H9 (cell line): ENCODE results near the gene SCN2B. TPM values are rescaled to one million over a fixed set of nuclear protein-coding genes. Genes with fewer than 3 reads are reported as not detected.

ENCODE experiments used
- DNase-seq: peaks from one replicate; pipeline ENCODE4 v3.0.0-alpha.2; 2017
- H2AFZ ChIP-seq: one replicate; pipeline ENCODE4 v1.6.1; 2013; ENCODE audit warnings: mild to moderate bottlenecking, low read length, control low read depth, moderate library complexity
- H2AK5ac ChIP-seq: 2 replicates; pipeline ENCODE4 v1.6.1; 2013; ENCODE audit warnings: low read length, control low read depth, mixed read lengths; ENCODE audit not compliant: insufficient read length
- H2BK120ac ChIP-seq: one replicate; pipeline ENCODE4 v1.6.1; 2013; ENCODE audit warnings: low read depth, mild to moderate bottlenecking, low read length, control low read depth, inconsistent platforms; ENCODE audit not compliant: poor library complexity, severe bottlenecking
- H2BK12ac ChIP-seq: 2 replicates; pipeline ENCODE4 v1.6.1; 2013; ENCODE audit warnings: low read length, control low read depth, mixed read lengths, low read depth; ENCODE audit not compliant: insufficient read length
- H2BK15ac ChIP-seq: 2 replicates; pipeline ENCODE4 v1.6.1; 2013; ENCODE audit warnings: low read depth, low read length, control low read depth
- H2BK20ac ChIP-seq: one replicate; pipeline ENCODE4 v1.6.1; 2013; ENCODE audit warnings: low read depth, mild to moderate bottlenecking, low read length, control low read depth, inconsistent platforms; ENCODE audit not compliant: poor library complexity, severe bottlenecking
- H2BK5ac ChIP-seq: 2 replicates; pipeline ENCODE4 v1.6.1; 2013; ENCODE audit warnings: low read length, control low read depth, mixed read lengths; ENCODE audit not compliant: insufficient read length
- H3K14ac ChIP-seq: 2 replicates; pipeline ENCODE4 v1.6.1; 2013; ENCODE audit warnings: low read length, control low read depth; ENCODE audit not compliant: insufficient read depth
- H3K18ac ChIP-seq: 2 replicates; pipeline ENCODE4 v1.6.1; 2013; ENCODE audit warnings: low read depth, mild to moderate bottlenecking, mixed read lengths, low read length, control low read depth; ENCODE audit not compliant: insufficient read length
- H3K23ac ChIP-seq: 2 replicates; pipeline ENCODE4 v1.6.1; 2013; ENCODE audit warnings: low read length, control low read depth, mixed read lengths, low read depth; ENCODE audit not compliant: insufficient read length
- H3K23me2 ChIP-seq: 2 replicates; pipeline ENCODE4 v1.6.1; 2013; ENCODE audit warnings: low read depth, mild to moderate bottlenecking, mixed read lengths, low read length, control low read depth; ENCODE audit not compliant: insufficient read length, poor library complexity, severe bottlenecking
- H3K27ac ChIP-seq: 2 replicates; pipeline ENCODE4 v1.5.1; 2013; ENCODE audit warnings: low read length, control low read depth, mixed read lengths, low read depth; ENCODE audit not compliant: insufficient read length
- H3K27me3 ChIP-seq: 2 replicates; pipeline ENCODE4 v1.6.1; 2013; ENCODE audit warnings: low read length, control low read depth, inconsistent platforms; ENCODE audit not compliant: insufficient read depth
- H3K4ac ChIP-seq: 2 replicates; pipeline ENCODE4 v1.6.1; 2013; ENCODE audit warnings: low read depth, mild to moderate bottlenecking, control low read depth, inconsistent platforms, low read length, moderate library complexity
- H3K4me1 ChIP-seq: 2 replicates; pipeline ENCODE4 v1.6.1; 2013; ENCODE audit warnings: low read length, control low read depth, inconsistent platforms; ENCODE audit not compliant: insufficient read depth
- H3K4me2 ChIP-seq: 2 replicates; pipeline ENCODE4 v1.6.1; 2013; ENCODE audit warnings: low read length, control low read depth, mixed read lengths; ENCODE audit not compliant: insufficient read length, insufficient read depth
- H3K56ac ChIP-seq: 2 replicates; pipeline ENCODE4 v1.6.1; 2013; ENCODE audit warnings: low read depth, mild to moderate bottlenecking, mixed read lengths, low read length, control low read depth; ENCODE audit not compliant: insufficient read length
- H3K79me1 ChIP-seq: 2 replicates; pipeline ENCODE4 v1.6.1; 2013; ENCODE audit warnings: low read depth, mild to moderate bottlenecking, moderate library complexity, low read length, control low read depth, inconsistent platforms; ENCODE audit not compliant: insufficient read depth, poor library complexity, severe bottlenecking
- H3K79me2 ChIP-seq: 2 replicates; pipeline ENCODE4 v1.6.1; 2013; ENCODE audit warnings: low read length, control low read depth, inconsistent platforms; ENCODE audit not compliant: insufficient read depth
- H3K9ac ChIP-seq: 2 replicates; pipeline ENCODE4 v1.6.1; 2013; ENCODE audit warnings: low read length, control low read depth, mixed read lengths; ENCODE audit not compliant: insufficient read length; ENCODE audit errors: extremely low read depth
- H3K9me3 ChIP-seq: one replicate; pipeline ENCODE4 v1.6.1; 2013; ENCODE audit warnings: low read depth, low read length, inconsistent platforms; ENCODE audit not compliant: control insufficient read depth
- H3T11ph ChIP-seq: one replicate; pipeline ENCODE4 v1.6.1; 2013; ENCODE audit warnings: mild to moderate bottlenecking, low read length, control low read depth, inconsistent platforms
- H4K20me1 ChIP-seq: one replicate; pipeline ENCODE4 v1.6.1; 2013; ENCODE audit not compliant: control insufficient read depth, insufficient read length, insufficient read depth
- H4K5ac ChIP-seq: 2 replicates; pipeline ENCODE4 v1.6.1; 2013; ENCODE audit warnings: low read depth, mild to moderate bottlenecking, mixed read lengths, low read length, control low read depth; ENCODE audit not compliant: insufficient read length
- H4K8ac ChIP-seq: replicated peaks from 2 replicates; pipeline ENCODE4 v1.6.1; 2013; ENCODE audit warnings: low read length, control low read depth, mixed read lengths, low read depth; ENCODE audit not compliant: insufficient read length
- H4K91ac ChIP-seq: 2 replicates; pipeline ENCODE4 v1.6.1; 2013; ENCODE audit warnings: low read depth, mild to moderate bottlenecking, moderate library complexity, mixed read lengths, low read length, control low read depth; ENCODE audit not compliant: insufficient read length
- H3K27ac Mint-ChIP-seq, 3 experiments: 2 replicates in 2 of 3; 3 replicates in 1 of 3; pipeline ENCODE4 v1.8.0; 2020 to 2021; ENCODE audit warnings: mixed read lengths in 3 of 3, mild to moderate bottlenecking in 1 of 3, moderate library complexity in 1 of 3
- H3K27me3 Mint-ChIP-seq: 2 replicates; pipeline ENCODE4 v1.8.0; 2021; ENCODE audit warnings: low read depth, mild to moderate bottlenecking, moderate library complexity, mixed read lengths
- H3K36me3 Mint-ChIP-seq, 3 experiments: 2 replicates in 2 of 3; 3 replicates in 1 of 3; pipeline ENCODE4 v1.8.0; 2020 to 2021; ENCODE audit warnings: low read depth in 3 of 3, mixed read lengths in 3 of 3; ENCODE audit not compliant: insufficient read depth in 1 of 3
- H3K4me1 Mint-ChIP-seq, 2 experiments: 2 replicates each; pipeline ENCODE4 v1.8.0; 2020; ENCODE audit warnings: mixed read lengths in 2 of 2
- H3K4me3 Mint-ChIP-seq, 2 experiments: 2 replicates in 1 of 2; 3 replicates in 1 of 2; pipeline ENCODE4 v1.8.0; 2020 to 2021; ENCODE audit warnings: mild to moderate bottlenecking in 2 of 2, mixed read lengths in 2 of 2, moderate library complexity in 1 of 2
- H3K9me3 Mint-ChIP-seq, 2 experiments: 2 replicates in 1 of 2; 3 replicates in 1 of 2; pipeline ENCODE4 v1.8.0; 2020; ENCODE audit warnings: mild to moderate bottlenecking in 2 of 2, mixed read lengths in 2 of 2, moderate library complexity in 1 of 2
- CTCF ChIP-seq: fragments of 200-600 bp; sonication (generic); conservative IDR thresholded peaks from 3 replicates; pipeline ENCODE4 v1.8.0; 2021; ENCODE audit warnings: antibody characterized with exemption, mild to moderate bottlenecking
- WGBS: extraction: QIAGEN DNeasy Blood & Tissue Kit; methylation state at CpG from one replicate; pipeline ENCODE4 v1.1.7; 2013; ENCODE audit warnings: missing lambda C conversion rate, low lambda C conversion rate, mixed read lengths; ENCODE audit not compliant: insufficient read length; ENCODE audit errors: extremely low coverage; 5-methylcytosine and 5-hydroxymethylcytosine counted together
- total RNA-seq: library from RNA; stranded (reverse); gene quantifications from 2 replicates; pipeline ENCODE4 v1.2.1, GENCODE V29; 2021

SCN2B gene
- total RNA-seq, 1 experiment from 2014 or later: not detected

DNA sequence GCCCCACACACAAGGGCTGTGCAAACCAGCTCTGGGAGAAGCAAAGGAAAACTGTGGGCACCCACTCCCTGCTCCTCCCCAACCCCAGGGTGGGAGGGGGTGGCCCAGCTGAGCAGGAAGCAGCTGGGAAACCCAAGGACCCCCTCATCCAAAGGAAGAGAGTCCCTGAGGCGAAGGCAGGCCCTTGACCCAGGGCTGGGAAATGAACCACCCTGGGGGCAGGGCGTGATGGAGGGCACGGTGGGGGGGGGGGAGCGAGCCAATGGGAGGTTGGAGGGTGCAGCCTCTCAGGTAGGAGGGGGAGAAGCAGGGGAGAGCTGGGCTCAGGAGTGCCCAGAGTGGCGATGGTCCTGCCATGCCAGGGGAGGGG lies 40.7 kb downstream of the SCN2B start:
- peaks cover 48% of the 10 kb centered on the region for H3K27me3 Mint-ChIP-seq

More for the DNA sequence above, 40.7 kb downstream of the SCN2B start:
- Histone ChIP-seq H2BK120ac (no peak overlapping the region), H3K79me2 (no peaks in the 10 kb centered on the region), H2BK20ac (no peak overlapping the region), H3K9ac (no peak overlapping the region), H2BK5ac (no peak overlapping the region), H2AK5ac (no peak overlapping the region), H3K27me3 (no peaks in the 10 kb centered on the region), H3K4me1 (no peaks in the 10 kb centered on the region), H2AFZ (no peak overlapping the region), H3K23ac (no peak overlapping the region), H4K8ac (no peak overlapping the region), H4K5ac (no peak overlapping the region), H2BK15ac (no peak overlapping the region), H3K27ac (no peak overlapping the region), H4K91ac (no peak overlapping the region), H3K4ac (no peak overlapping the region), H3K18ac (no peak overlapping the region), H3K79me1 (no peaks in the 10 kb centered on the region), H3K56ac (no peak overlapping the region), H3K4me2 (no peak overlapping the region), H2BK12ac (no peak overlapping the region), H4K20me1 (no peaks in the 10 kb centered on the region), H3K14ac (no peak overlapping the region), H3K9me3 (no peaks in the 10 kb centered on the region), H3K23me2 (no peaks in the 10 kb centered on the region), H3T11ph (no peak overlapping the region)
- H3K27ac Mint-ChIP-seq: no peak overlapping the region
- no peaks in the 10 kb centered on the region for H3K36me3 Mint-ChIP-seq
- DNase-seq: no peak
- TF ChIP-seq CTCF: no peak
- WGBS: no CpG with 5 or more reads among the region's 5 CpGs
- H3K4me3 Mint-ChIP-seq: no peak overlapping the region
- peaks cover 5 to 6% of the 10 kb centered on the region in 2 experiments for H3K4me1 Mint-ChIP-seq
- H3K9me3 Mint-ChIP-seq: no peaks in the 10 kb centered on the region
